HG03108 (cell line): Measurements from ENCODE around the gene HSD17B7.

ENCODE experiments used
- ATAC-seq: cut with Tn5 transposase; IDR thresholded peaks from one replicate; pipeline ENCODE4 v1.9.1; 2021; ENCODE audit warnings: moderate library complexity; ENCODE audit not compliant: unreplicated experiment

HSD17B7 gene

GRCh38 chr1:162854245-162854882 is 63.9 kb downstream of the HSD17B7 start:
- peak; percentile 64 for ATAC-seq

- no peak for ATAC-seq
Measured at GRCh38 chr1:162855461-162856150, 65.1 kb downstream of the HSD17B7 start.

- ATAC-seq = no peak
Measured at GRCh38 chr1:162856260-162856659, 65.8 kb downstream of the HSD17B7 start.

GRCh38 chr1:162857850-162858249 is 67.3 kb downstream of the HSD17B7 start:
- no peak for ATAC-seq

- no peak for ATAC-seq
Measured at GRCh38 chr1:162859191-162859590, 68.7 kb downstream of the HSD17B7 start.

GRCh38 chr1:162861101-162861500 is 70.6 kb downstream of the HSD17B7 start, which contains the start of gene CCDC190:
Gene CCDC190, minus strand, starts transcription at chr1:162861175. Its CDS starts 1,529 bp downstream, at chr1:162859646.
- ATAC-seq = no peak

- ATAC-seq = no peak
Measured at GRCh38 chr1:162861625-162862024, 71.1 kb downstream of the HSD17B7 start.
